K562 (cell line): ENCODE measurements around the gene KRTAP23-1. TPM values are rescaled to one million over a fixed set of nuclear protein-coding genes. Genes with fewer than 3 reads are reported as not detected.

ENCODE experiments used
- ATAC-seq: fragments of 200-7000 bp; cut with Tn5 transposase; 3 replicates; pipeline ENCODE4 v1.9.1; 2020; ENCODE audit warnings: moderate library complexity
- BruUV-seq: library from RNA; stranded (reverse); fragments of 400-500 nt; replicated peaks from 2 replicates; lab custom pipeline; 2021; lab: Mats Ljungman, UMichigan
- CTCF ChIA-PET: fragments of 300-600 bp; formaldehyde crosslinking; extraction: SDS; loops from one replicate; lab custom pipeline; 2021; ENCODE audit warnings: low intra/inter-chr PET ratio; lab: Yijun Ruan, JAX
- POLR2A ChIA-PET: fragments of 300-600, 350-650 bp; sonication (Branson Sonifier 250); formaldehyde crosslinking; extraction: SDS; loops from one replicate; lab custom pipeline; 2021; ENCODE audit warnings: antibody characterized with exemption, inconsistent platforms; lab: Yijun Ruan, JAX
- DNase-seq, 4 experiments: peaks; one replicate each; pipeline versions ENCODE4 v3.0.0 to v3.0.0-alpha.2; 2011 to 2018; ENCODE audit warnings: low spot score in 3 of 4, mixed read lengths in 3 of 4; ENCODE audit errors: extremely low read depth in 1 of 4
- FAIRE-seq: peaks from 2 replicates; lab custom pipeline; 2011; peaks lifted over from hg19 to GRCh38; lab: Jason Lieb, UNC
- H2AFZ ChIP-seq: 2 replicates; pipeline ENCODE4 v1.6.0; 2011; ENCODE audit warnings: low read depth, low read length, control low read depth, inconsistent platforms
- H3K27ac ChIP-seq: fragments of 200-600 bp; 3 replicates; pipeline ENCODE4 v1.8.0; 2011; ENCODE audit warnings: low read depth, mild to moderate bottlenecking, control low read depth, inconsistent platforms, low read length, moderate library complexity, mixed read lengths; ENCODE audit errors: extremely low read depth
- H3K27me3 ChIP-seq, 2 experiments: fragments of 300-600 bp in 1 of 2; 2 replicates in 1 of 2; 3 replicates in 1 of 2; pipeline versions ENCODE4 v1.6.0 to v1.8.0; 2011; ENCODE audit warnings: inconsistent platforms in 2 of 2, low read length in 2 of 2, mild to moderate bottlenecking in 1 of 2, mixed read lengths in 1 of 2, moderate library complexity in 1 of 2; ENCODE audit not compliant: control insufficient read depth in 2 of 2, insufficient read depth in 2 of 2
- H3K36me3 ChIP-seq: fragments of 300-600 bp; 3 replicates; pipeline ENCODE4 v1.8.0; 2011; ENCODE audit warnings: mild to moderate bottlenecking, low read length, inconsistent platforms; ENCODE audit not compliant: control insufficient read depth, insufficient read depth
- H3K4me1 ChIP-seq, 2 experiments: fragments of 200-600 bp in 1 of 2; replicated peaks in 1 of 2; 2 replicates in 1 of 2; 3 replicates in 1 of 2; pipeline versions ENCODE4 v1.5.1 to v1.8.0; 2011; ENCODE audit warnings: inconsistent platforms in 2 of 2, low read length in 2 of 2, mild to moderate bottlenecking in 1 of 2, mixed read lengths in 1 of 2, moderate library complexity in 1 of 2; ENCODE audit not compliant: control insufficient read depth in 2 of 2, insufficient read depth in 2 of 2
- H3K4me2 ChIP-seq: 2 replicates; pipeline ENCODE4 v1.6.1; 2011; ENCODE audit warnings: low read length, control low read depth, inconsistent platforms, mixed read lengths; ENCODE audit not compliant: insufficient read depth
- H3K4me3 ChIP-seq: fragments of 200-600 bp; sonication (generic), shearing (Covaris generic); 2 replicates; pipeline ENCODE4 v1.5.1; 2016; ENCODE audit warnings: control low read depth, inconsistent platforms
- H3K79me2 ChIP-seq: fragments of 200-600 bp; 3 replicates; pipeline ENCODE4 v1.8.0; 2011; ENCODE audit warnings: low read length, inconsistent platforms; ENCODE audit not compliant: control insufficient read depth, insufficient read depth
- H3K9ac ChIP-seq, 2 experiments: 2 replicates each; pipeline versions ENCODE4 v1.6.0 to v1.6.1; 2011; ENCODE audit warnings: low read depth in 2 of 2, low read length in 2 of 2, control low read depth in 1 of 2, inconsistent platforms in 1 of 2, mild to moderate bottlenecking in 1 of 2, mixed read lengths in 1 of 2; ENCODE audit not compliant: insufficient read depth in 1 of 2
- H3K9me1 ChIP-seq: one replicate; pipeline ENCODE4 v1.6.0; 2011; ENCODE audit warnings: inconsistent platforms, mild to moderate bottlenecking, low read length, moderate library complexity; ENCODE audit not compliant: control insufficient read depth, insufficient read depth
- H3K9me3 ChIP-seq: replicated peaks from 2 replicates; pipeline ENCODE4 v1.5.1; 2011; ENCODE audit warnings: low read depth, low read length, inconsistent platforms; ENCODE audit not compliant: control insufficient read depth, insufficient read depth
- H4K20me1 ChIP-seq: replicated peaks from 2 replicates; pipeline ENCODE4 v1.6.1; 2011; ENCODE audit warnings: low read length, inconsistent platforms, mixed read lengths; ENCODE audit not compliant: control insufficient read depth, insufficient read depth
- GMEB1 ChIP-seq: fragments of 250-450 bp; sonication (Bioruptor Pico); IDR thresholded peaks from 2 replicates; pipeline ENCODE4 v1.4.0; 2020; ENCODE audit warnings: mild to moderate bottlenecking
- STAG1 ChIP-seq: sonication (generic); formaldehyde crosslinking; IDR thresholded peaks from 2 replicates; pipeline ENCODE4 v1.5.0; 2020; ENCODE audit warnings: missing genetic modification reagents, borderline replicate concordance
- WGBS: fragments of 100-300 bp; shearing (Covaris generic); methylation state at CpG from one replicate; pipeline ENCODE4 v1.1.6; 2016; ENCODE audit warnings: low coverage, mixed read lengths; ENCODE audit not compliant: insufficient coverage; ENCODE audit errors: missing lambda C conversion rate; 5-methylcytosine and 5-hydroxymethylcytosine counted together
- in situ Hi-C: fragments of 300-500 bp; cut with MboI; formaldehyde crosslinking; loops from 4 replicates; pipeline ENCODE4 v1.15.0; 2018; ENCODE audit warnings: inconsistent platforms, mixed read lengths
- intact Hi-C: fragments of 100-400 bp; cut with micrococcal nuclease; formaldehyde crosslinking; loops from 2 replicates; pipeline ENCODE4 v1.14.2; 2022
- polyA plus RNA-seq, 8 experiments: library from polyadenylated mRNA; depleted of rRNA in 4 of 8; stranded (reverse) in 5 of 8; unstranded in 3 of 8; fragments of >200 nt; fragmentation: Nextera tagmentation in 2 of 8; fragmentation: Illumina TruSeq in 1 of 8; extraction: Ambion mirVana in 2 of 8; extraction: Trizol in 1 of 8; gene quantifications; 2 replicates each; pipeline versions ENCODE4 v1.2.1 to v1.2.3, GENCODE V29; 2011 to 2014; ENCODE audit warnings: inconsistent platforms in 1 of 8, missing spikeins in 1 of 8
- total RNA-seq, 7 experiments: library from RNA; depleted of rRNA in 6 of 7; stranded (reverse); fragments of >200 nt in 6 of 7; fragmentation: Illumina TruSeq in 2 of 7; extraction: Trizol in 2 of 7; gene quantifications; 2 replicates each; pipeline versions ENCODE4 v1.2.1 to v1.2.3, GENCODE V29; 2011 to 2021; ENCODE audit warnings: low replicate concordance in 1 of 7
- TF ChIP-seq, protein P1 (sequence below), 3 experiments: IDR thresholded peaks in 2 of 3; conservative IDR thresholded peaks in 1 of 3; 2 replicates each; pipeline ENCODE4 v1.5.1; 2011 to 2012; ENCODE audit warnings: low read length in 3 of 3, mild to moderate bottlenecking in 3 of 3, control low read depth in 2 of 3, improper control_type of control experiment in 1 of 3, inconsistent platforms in 1 of 3, low read depth in 1 of 3, mixed read lengths in 1 of 3, moderate library complexity in 1 of 3; ENCODE audit not compliant: insufficient read depth in 2 of 3
- TF ChIP-seq, protein P2 (sequence below): fragments of 450-650 bp; formaldehyde crosslinking; IDR thresholded peaks from 2 replicates; pipeline ENCODE4 v1.4.0; 2020; ENCODE audit warnings: mild to moderate bottlenecking, moderate library complexity
- TF ChIP-seq, protein P3 (sequence below): sonication (generic); formaldehyde crosslinking; IDR thresholded peaks from 2 replicates; pipeline ENCODE4 v1.8.1; 2023; ENCODE audit warnings: mild to moderate bottlenecking, missing genetic modification reagents, moderate library complexity
- TF ChIP-seq, protein P4 (sequence below): fragments of 200-800 bp; sonication (Bioruptor generic); IDR thresholded peaks from 2 replicates; pipeline ENCODE4 v1.6.1; 2017; ENCODE audit warnings: missing genetic modification characterization, missing compliant biosample characterization

KRTAP23-1 gene
- total and polyA plus RNA-seq, 9 of the 15 experiments (the other 6 are each of a cell fraction or from before 2014, with no cell fraction given), result not detected

- TF ChIP-seq, protein P1, sequence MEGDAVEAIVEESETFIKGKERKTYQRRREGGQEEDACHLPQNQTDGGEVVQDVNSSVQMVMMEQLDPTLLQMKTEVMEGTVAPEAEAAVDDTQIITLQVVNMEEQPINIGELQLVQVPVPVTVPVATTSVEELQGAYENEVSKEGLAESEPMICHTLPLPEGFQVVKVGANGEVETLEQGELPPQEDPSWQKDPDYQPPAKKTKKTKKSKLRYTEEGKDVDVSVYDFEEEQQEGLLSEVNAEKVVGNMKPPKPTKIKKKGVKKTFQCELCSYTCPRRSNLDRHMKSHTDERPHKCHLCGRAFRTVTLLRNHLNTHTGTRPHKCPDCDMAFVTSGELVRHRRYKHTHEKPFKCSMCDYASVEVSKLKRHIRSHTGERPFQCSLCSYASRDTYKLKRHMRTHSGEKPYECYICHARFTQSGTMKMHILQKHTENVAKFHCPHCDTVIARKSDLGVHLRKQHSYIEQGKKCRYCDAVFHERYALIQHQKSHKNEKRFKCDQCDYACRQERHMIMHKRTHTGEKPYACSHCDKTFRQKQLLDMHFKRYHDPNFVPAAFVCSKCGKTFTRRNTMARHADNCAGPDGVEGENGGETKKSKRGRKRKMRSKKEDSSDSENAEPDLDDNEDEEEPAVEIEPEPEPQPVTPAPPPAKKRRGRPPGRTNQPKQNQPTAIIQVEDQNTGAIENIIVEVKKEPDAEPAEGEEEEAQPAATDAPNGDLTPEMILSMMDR (IDR thresholded peaks at IDR 0.05 in 2 of 3, conservative IDR thresholded peaks at IDR 0.05 in 1 of 3; ENCODE audit: insufficient read depth in 2 of 3, low read depth in 1 of 3, low read length in 3 of 3), result peak; percentile 46 to 71 (median 69); a peak in 5 of 6 replicates
- TF ChIP-seq, protein P2, sequence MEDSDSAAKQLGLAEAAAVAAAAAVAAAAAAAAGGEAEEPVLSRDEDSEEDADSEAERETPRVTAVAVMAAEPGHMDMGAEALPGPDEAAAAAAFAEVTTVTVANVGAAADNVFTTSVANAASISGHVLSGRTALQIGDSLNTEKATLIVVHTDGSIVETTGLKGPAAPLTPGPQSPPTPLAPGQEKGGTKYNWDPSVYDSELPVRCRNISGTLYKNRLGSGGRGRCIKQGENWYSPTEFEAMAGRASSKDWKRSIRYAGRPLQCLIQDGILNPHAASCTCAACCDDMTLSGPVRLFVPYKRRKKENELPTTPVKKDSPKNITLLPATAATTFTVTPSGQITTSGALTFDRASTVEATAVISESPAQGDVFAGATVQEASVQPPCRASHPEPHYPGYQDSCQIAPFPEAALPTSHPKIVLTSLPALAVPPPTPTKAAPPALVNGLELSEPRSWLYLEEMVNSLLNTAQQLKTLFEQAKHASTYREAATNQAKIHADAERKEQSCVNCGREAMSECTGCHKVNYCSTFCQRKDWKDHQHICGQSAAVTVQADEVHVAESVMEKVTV (CRISPR knock-in tag), result peak; percentile 35; the same call in 1 of the 2 replicates
- no peak for TF ChIP-seq STAG1
- TF ChIP-seq, all 486 proteins: peak for 5
Observed at GRCh38 chr21:30340714-30341573, 7.5 kb downstream of the KRTAP23-1 start (continued).

- no peaks in the 10 kb centered on the region for H3K79me2 ChIP-seq
- H3K9me3 ChIP-seq, result no peaks in the 10 kb centered on the region
- H3K9ac ChIP-seq, result no peak overlapping the region
- no peaks in the 10 kb centered on the region for H3K36me3 ChIP-seq
- no peaks in the 10 kb centered on the region for H3K4me1 ChIP-seq
- no peak overlapping the region for H3K4me2 ChIP-seq
- FAIRE-seq, result no peak
- BruUV-seq, result no TSS peak
- no peaks in the 10 kb centered on the region for H4K20me1 ChIP-seq
- DNase-seq, result no peak
- POLR2A ChIA-PET, result no interaction called here
- H3K27me3 ChIP-seq, result no peaks in the 10 kb centered on the region
- H3K4me3 ChIP-seq, result no peak overlapping the region
- ATAC-seq, result no peak
- intact Hi-C loops, result no loop called here
- no peak for TF ChIP-seq GMEB1 (CRISPR knock-in tag)
- TF ChIP-seq, protein P3, sequence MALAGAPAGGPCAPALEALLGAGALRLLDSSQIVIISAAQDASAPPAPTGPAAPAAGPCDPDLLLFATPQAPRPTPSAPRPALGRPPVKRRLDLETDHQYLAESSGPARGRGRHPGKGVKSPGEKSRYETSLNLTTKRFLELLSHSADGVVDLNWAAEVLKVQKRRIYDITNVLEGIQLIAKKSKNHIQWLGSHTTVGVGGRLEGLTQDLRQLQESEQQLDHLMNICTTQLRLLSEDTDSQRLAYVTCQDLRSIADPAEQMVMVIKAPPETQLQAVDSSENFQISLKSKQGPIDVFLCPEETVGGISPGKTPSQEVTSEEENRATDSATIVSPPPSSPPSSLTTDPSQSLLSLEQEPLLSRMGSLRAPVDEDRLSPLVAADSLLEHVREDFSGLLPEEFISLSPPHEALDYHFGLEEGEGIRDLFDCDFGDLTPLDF (CRISPR knock-in tag), result no peak
- TF ChIP-seq, protein P4, sequence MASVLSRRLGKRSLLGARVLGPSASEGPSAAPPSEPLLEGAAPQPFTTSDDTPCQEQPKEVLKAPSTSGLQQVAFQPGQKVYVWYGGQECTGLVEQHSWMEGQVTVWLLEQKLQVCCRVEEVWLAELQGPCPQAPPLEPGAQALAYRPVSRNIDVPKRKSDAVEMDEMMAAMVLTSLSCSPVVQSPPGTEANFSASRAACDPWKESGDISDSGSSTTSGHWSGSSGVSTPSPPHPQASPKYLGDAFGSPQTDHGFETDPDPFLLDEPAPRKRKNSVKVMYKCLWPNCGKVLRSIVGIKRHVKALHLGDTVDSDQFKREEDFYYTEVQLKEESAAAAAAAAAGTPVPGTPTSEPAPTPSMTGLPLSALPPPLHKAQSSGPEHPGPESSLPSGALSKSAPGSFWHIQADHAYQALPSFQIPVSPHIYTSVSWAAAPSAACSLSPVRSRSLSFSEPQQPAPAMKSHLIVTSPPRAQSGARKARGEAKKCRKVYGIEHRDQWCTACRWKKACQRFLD (CRISPR knock-in tag), result no peak
- WGBS, result 0% methylated on average over 4 of the region's 4 CpGs
- H3K27ac ChIP-seq, result no peak overlapping the region
- CTCF ChIA-PET, result no interaction called here
- no peaks in the 10 kb centered on the region for H3K9me1 ChIP-seq
- in situ Hi-C loops, result no loop called here
- no peak overlapping the region for H2AFZ ChIP-seq
Observed at GRCh38 chr21:30338717-30339116, 9.7 kb downstream of the KRTAP23-1 start.
